HepG2 (cell line): ENCODE data around the gene EXOC6B. TPM values are rescaled to one million over a fixed set of nuclear protein-coding genes. Genes with fewer than 3 reads are reported as not detected.

Experiments used
- AGO1 ChIP-seq: fragments of 200-400 bp; formaldehyde crosslinking; IDR thresholded peaks from 2 replicates; pipeline ENCODE4 v1.6.1; 2017; ENCODE audit warnings: mild to moderate bottlenecking, low read depth, low read length, moderate library complexity; ENCODE audit not compliant: poor library complexity, severe bottlenecking
- CHD2 ChIP-seq: IDR thresholded peaks from 2 replicates; pipeline ENCODE4 v1.6.1; 2011; ENCODE audit warnings: low read depth, low read length, improper control_type of control experiment
- ELF4 ChIP-seq: sonication (generic); formaldehyde crosslinking; IDR thresholded peaks from 2 replicates; pipeline ENCODE4 v1.5.0; 2020; ENCODE audit warnings: missing genetic modification reagents, mild to moderate bottlenecking, moderate library complexity, borderline replicate concordance
- ELK4 ChIP-seq: sonication (generic); formaldehyde crosslinking; IDR thresholded peaks from 2 replicates; pipeline ENCODE4 v1.9.0; 2021; ENCODE audit warnings: missing genetic modification reagents, borderline replicate concordance
- JUN ChIP-seq: sonication (generic); formaldehyde crosslinking; IDR thresholded peaks from 2 replicates; pipeline ENCODE4 v1.4.0; 2020; ENCODE audit warnings: mild to moderate bottlenecking, missing genetic modification reagents
- KIAA2018 ChIP-seq: sonication (generic); formaldehyde crosslinking; IDR thresholded peaks from 2 replicates; pipeline ENCODE4 v1.5.0; 2020; ENCODE audit warnings: mild to moderate bottlenecking, missing genetic modification reagents, borderline replicate concordance
- MED13 ChIP-seq: sonication (generic); formaldehyde crosslinking; IDR thresholded peaks from 2 replicates; pipeline ENCODE4 v1.5.0; 2020; ENCODE audit warnings: missing genetic modification reagents
- MYC ChIP-seq: sonication (generic); formaldehyde crosslinking; IDR thresholded peaks from 2 replicates; pipeline ENCODE4 v1.9.0; 2021; ENCODE audit warnings: missing genetic modification reagents, borderline replicate concordance
- TBX3 ChIP-seq: fragments of 450-650 bp; IDR thresholded peaks from 2 replicates; pipeline ENCODE4 v1.6.1; 2017; ENCODE audit warnings: antibody characterized with exemption, mild to moderate bottlenecking, inconsistent platforms, borderline replicate concordance
- U2AF1 ChIP-seq: fragments of 200-400 bp; formaldehyde crosslinking; optimal IDR thresholded peaks from 2 replicates; pipeline ENCODE3; 2017; ENCODE audit warnings: mild to moderate bottlenecking, low read depth, low read length
- YEATS2 ChIP-seq: sonication (generic); formaldehyde crosslinking; IDR thresholded peaks from 2 replicates; pipeline ENCODE4 v1.4.0; 2020; ENCODE audit warnings: missing genetic modification reagents, borderline replicate concordance
- ZBTB20 ChIP-seq: sonication (generic); formaldehyde crosslinking; IDR thresholded peaks from 2 replicates; pipeline ENCODE4 v1.8.1; 2023; ENCODE audit warnings: missing genetic modification reagents, low read depth, mild to moderate bottlenecking, borderline replicate concordance
- ZNF549 ChIP-seq: sonication (generic); formaldehyde crosslinking; IDR thresholded peaks from 2 replicates; pipeline ENCODE4 v1.5.0; 2020; ENCODE audit warnings: missing genetic modification reagents
- ZNF550 ChIP-seq: sonication (generic); formaldehyde crosslinking; IDR thresholded peaks from 2 replicates; pipeline ENCODE4 v1.4.0; 2020; ENCODE audit warnings: mild to moderate bottlenecking, missing genetic modification reagents, borderline replicate concordance
- ZNF614 ChIP-seq: IDR thresholded peaks from 2 replicates; pipeline ENCODE4 v1.6.1; 2018; ENCODE audit warnings: missing biosample characterization, missing genetic modification reagents, inconsistent platforms, borderline replicate concordance
- ZNF7 ChIP-seq: IDR thresholded peaks from 2 replicates; pipeline ENCODE4 v1.6.1; 2016; ENCODE audit warnings: missing biosample characterization, missing genetic modification reagents
- ZNF75D ChIP-seq: sonication (generic); formaldehyde crosslinking; IDR thresholded peaks from 2 replicates; pipeline ENCODE4 v1.8.1; 2023; ENCODE audit warnings: missing genetic modification reagents, mild to moderate bottlenecking, borderline replicate concordance
- ZNF761 ChIP-seq: sonication (generic); formaldehyde crosslinking; conservative IDR thresholded peaks from 2 replicates; pipeline ENCODE4 v1.4.0; 2020; ENCODE audit warnings: mild to moderate bottlenecking, missing genetic modification reagents
- polyA plus RNA-seq, 8 experiments: library from polyadenylated mRNA; depleted of rRNA in 3 of 8; stranded (reverse) in 7 of 8; unstranded in 1 of 8; fragments of >200 nt; fragmentation: Illumina TruSeq in 4 of 8; extraction: Trizol in 4 of 8; gene quantifications; 2 replicates each; pipeline versions ENCODE4 v1.2.1 to v1.2.3, GENCODE V29; 2011 to 2016; ENCODE audit warnings: low read depth in 4 of 8, missing spikeins in 1 of 8, mixed read lengths in 1 of 8; ENCODE audit not compliant: insufficient read depth in 1 of 8
- total RNA-seq, 5 experiments: library from RNA; depleted of rRNA; stranded (reverse); fragments of >200 nt; fragmentation: Illumina TruSeq; extraction: Trizol; gene quantifications; 2 replicates each; pipeline ENCODE4 v1.2.3, GENCODE V29; 2016; ENCODE audit warnings: low read depth in 1 of 5
- TF ChIP-seq, protein P1 (sequence below): sonication (generic); formaldehyde crosslinking; IDR thresholded peaks from 2 replicates; pipeline ENCODE4 v1.8.1; 2023; ENCODE audit warnings: mild to moderate bottlenecking, missing genetic modification reagents

Gene EXOC6B
- total and polyA plus RNA-seq, 2 of the 13 experiments (the other 11 are each of a cell fraction or from before 2014, with no cell fraction given): 9.1 to 15.9 TPM

DNA sequence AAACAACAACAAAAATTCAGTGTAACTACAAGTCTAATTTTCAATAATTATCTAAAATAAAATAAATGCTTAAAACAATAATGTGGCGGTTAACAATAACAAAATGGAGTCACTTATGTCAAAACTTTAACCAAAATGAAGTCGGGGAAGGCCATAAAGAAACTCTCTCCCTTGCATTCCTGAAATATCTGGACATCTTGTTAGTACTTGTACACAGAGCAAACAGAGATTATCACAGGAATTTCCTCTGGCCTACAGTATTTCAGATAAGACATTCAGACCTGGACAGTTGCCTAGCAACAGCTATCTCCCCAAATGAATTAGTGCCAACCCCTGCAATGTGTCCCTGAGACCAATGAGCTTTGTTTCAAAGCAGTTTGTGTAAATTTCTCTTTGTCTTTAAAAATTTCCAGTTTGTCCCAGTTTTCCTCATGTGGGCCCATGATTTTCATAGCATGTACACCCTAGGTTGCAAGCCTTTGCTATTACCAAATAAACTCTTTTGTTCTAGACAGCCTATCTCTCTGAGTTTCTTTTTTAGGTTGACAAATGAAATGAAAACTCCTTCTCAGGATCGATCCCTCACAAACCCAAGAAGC, 68.6 kb downstream of the EXOC6B start (continued):
- no peak for TF ChIP-seq KIAA2018 (CRISPR knock-in tag)
- no peak for TF ChIP-seq ZNF75D (CRISPR knock-in tag)
- no peak for TF ChIP-seq ELF4 (CRISPR knock-in tag)
- TF ChIP-seq JUN (CRISPR knock-in tag): no peak
- TF ChIP-seq TBX3: peak; percentile 65
- TF ChIP-seq MED13: peak; percentile 79; the same call in 1 of the 2 replicates
- TF ChIP-seq ELK4 (CRISPR knock-in tag): no peak
- TF ChIP-seq ZNF550: no peak
- no peak for TF ChIP-seq ZBTB20 (CRISPR knock-in tag)
- TF ChIP-seq U2AF1: no peak
- no peak for TF ChIP-seq CHD2
- no peak for TF ChIP-seq ZNF7 (CRISPR knock-in tag)
- TF ChIP-seq AGO1: no peak
- no peak for TF ChIP-seq MYC
- TF ChIP-seq, protein P1, sequence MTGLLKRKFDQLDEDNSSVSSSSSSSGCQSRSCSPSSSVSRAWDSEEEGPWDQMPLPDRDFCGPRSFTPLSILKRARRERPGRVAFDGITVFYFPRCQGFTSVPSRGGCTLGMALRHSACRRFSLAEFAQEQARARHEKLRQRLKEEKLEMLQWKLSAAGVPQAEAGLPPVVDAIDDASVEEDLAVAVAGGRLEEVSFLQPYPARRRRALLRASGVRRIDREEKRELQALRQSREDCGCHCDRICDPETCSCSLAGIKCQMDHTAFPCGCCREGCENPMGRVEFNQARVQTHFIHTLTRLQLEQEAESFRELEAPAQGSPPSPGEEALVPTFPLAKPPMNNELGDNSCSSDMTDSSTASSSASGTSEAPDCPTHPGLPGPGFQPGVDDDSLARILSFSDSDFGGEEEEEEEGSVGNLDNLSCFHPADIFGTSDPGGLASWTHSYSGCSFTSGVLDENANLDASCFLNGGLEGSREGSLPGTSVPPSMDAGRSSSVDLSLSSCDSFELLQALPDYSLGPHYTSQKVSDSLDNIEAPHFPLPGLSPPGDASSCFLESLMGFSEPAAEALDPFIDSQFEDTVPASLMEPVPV (CRISPR knock-in tag): 0 out of 2 replicates have a peak, but pooled peaks have one; percentile 30
- no peak for TF ChIP-seq ZNF614 (CRISPR knock-in tag)
- no peak for TF ChIP-seq YEATS2 (CRISPR knock-in tag)
- no peak for TF ChIP-seq ZNF761 (CRISPR knock-in tag)
- no peak for TF ChIP-seq ZNF549 (CRISPR knock-in tag)
